Upper lobe of left lung (tissue), 6 donors: Measurements from ENCODE around the gene LPCAT3. TPM values are rescaled to one million over a fixed set of nuclear protein-coding genes. Genes with fewer than 3 reads are reported as not detected.

Source experiments
- ATAC-seq, 2 donors: fragments of 200-7000 bp; cut with Tn5 transposase; one replicate each; pipeline ENCODE4 v1.9.1; 2022; ENCODE audit warnings: mild to moderate bottlenecking in 2 of 2, moderate library complexity in 2 of 2; ENCODE audit not compliant: low FRiP score in 2 of 2
- DNase-seq, 2 donors: peaks; one replicate each; pipeline ENCODE4 v3.0.0-alpha.2; 2019 to 2020
- H3K27ac ChIP-seq, 4 donors: fragments of 200-600 bp; sonication (generic); one replicate each; pipeline ENCODE4 v1.5.1; 2016 to 2019
- H3K27me3 ChIP-seq, 4 donors: fragments of 200-600 bp; sonication (generic); one replicate each; pipeline ENCODE4 v1.5.1; 2017 to 2019
- H3K36me3 ChIP-seq, 4 donors: fragments of 200-600 bp; sonication (generic); one replicate each; pipeline ENCODE4 v1.5.1; 2016 to 2019
- H3K4me1 ChIP-seq, 4 donors: fragments of 200-600 bp; sonication (generic); one replicate each; pipeline ENCODE4 v1.5.1; 2018 to 2019
- H3K4me3 ChIP-seq, 4 donors: fragments of 200-600 bp; sonication (generic); one replicate each; pipeline ENCODE4 v1.5.1; 2017 to 2019; ENCODE audit warnings: mild to moderate bottlenecking in 2 of 4, moderate library complexity in 1 of 4
- H3K9me3 ChIP-seq, 4 donors: fragments of 200-600 bp; sonication (generic); one replicate each; pipeline ENCODE4 v1.5.1; 2018 to 2019
- EP300 ChIP-seq, 4 donors: sonication (generic); formaldehyde crosslinking; IDR thresholded peaks; one replicate each; pipeline ENCODE4 v1.5.1; 2017; ENCODE audit warnings: antibody characterized with exemption in 4 of 4, control low read depth in 2 of 4
- POLR2A ChIP-seq, 4 donors: fragments of 450-650 bp; IDR thresholded peaks; one replicate each; pipeline ENCODE4 v1.5.1; 2016 to 2017; ENCODE audit warnings: antibody characterized with exemption in 4 of 4, mild to moderate bottlenecking in 2 of 4
- POLR2AphosphoS5 ChIP-seq, 2 donors: sonication (generic); formaldehyde crosslinking; IDR thresholded peaks; one replicate each; pipeline ENCODE4 v1.5.1; 2017; ENCODE audit warnings: antibody characterized with exemption in 2 of 2
- WGBS, 2 donors: methylation state at CpG; one replicate each; pipeline ENCODE4 v1.1.5; 2017 to 2018; 5-methylcytosine and 5-hydroxymethylcytosine counted together
- total RNA-seq, 6 donors: library from RNA; depleted of rRNA in 4 of 6; stranded (reverse); fragments of >200 nt in 4 of 6; gene quantifications; one replicate each; pipeline versions ENCODE4 v1.1.0 to v1.2.1, GENCODE V29; 2016 to 2021
- TF ChIP-seq, protein P1 (sequence below), 6 experiments: fragments of 450-650 bp in 4 of 6; fragments of 200-600 bp in 2 of 6; sonication (generic) in 2 of 6; IDR thresholded peaks; one replicate each; pipeline ENCODE4 v1.5.1; 2016 to 2019; ENCODE audit warnings: antibody characterized with exemption in 6 of 6
- donor health status: DM: no; HTN: no; CAD: no; lungs with moderate emphysema.
- donor health status: DM: no; HTN: yes; CAD: no; lungs with severe emphysema.

LPCAT3 gene
- total RNA-seq, 6 donors from 2014 or later = 56.3 to 110 (median 84.1) TPM

DNA sequence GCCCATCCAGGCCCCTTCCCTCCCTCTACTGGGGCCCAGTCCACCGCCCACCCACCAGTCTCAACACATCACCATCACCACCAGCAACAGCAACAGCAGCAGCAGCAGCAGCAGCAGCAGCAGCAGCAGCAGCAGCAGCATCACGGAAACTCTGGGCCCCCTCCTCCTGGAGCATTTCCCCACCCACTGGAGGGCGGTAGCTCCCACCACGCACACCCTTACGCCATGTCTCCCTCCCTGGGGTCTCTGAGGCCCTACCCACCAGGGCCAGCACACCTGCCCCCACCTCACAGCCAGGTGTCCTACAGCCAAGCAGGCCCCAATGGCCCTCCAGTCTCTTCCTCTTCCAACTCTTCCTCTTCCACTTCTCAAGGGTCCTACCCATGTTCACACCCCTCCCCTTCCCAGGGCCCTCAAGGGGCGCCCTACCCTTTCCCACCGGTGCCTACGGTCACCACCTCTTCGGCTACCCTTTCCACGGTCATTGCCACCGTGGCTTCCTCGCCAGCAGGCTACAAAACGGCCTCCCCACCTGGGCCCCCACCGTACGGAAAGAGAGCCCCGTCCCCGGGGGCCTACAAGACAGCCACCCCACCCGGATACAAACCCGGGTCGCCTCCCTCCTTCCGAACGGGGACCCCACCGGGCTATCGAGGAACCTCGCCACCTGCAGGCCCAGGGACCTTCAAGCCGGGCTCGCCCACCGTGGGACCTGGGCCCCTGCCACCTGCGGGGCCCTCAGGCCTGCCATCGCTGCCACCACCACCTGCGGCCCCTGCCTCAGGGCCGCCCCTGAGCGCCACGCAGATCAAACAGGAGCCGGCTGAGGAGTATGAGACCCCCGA, 81.4 kb downstream of the LPCAT3 start:
- peak in 1 of 2 donors; percentile 0 for ATAC-seq
- TF ChIP-seq POLR2A (IDR thresholded peaks at IDR 0.05) (peak in 1 of 4 donors; percentile 5), POLR2AphosphoS5 (IDR thresholded peaks at IDR 0.05) (no peak)
- peaks cover 44 to 63% (median 56%) of the 10 kb centered on the region in 4 donors for H3K4me1 ChIP-seq
- peak overlapping the region; percentile 82 to 96 (median 93) for H3K27ac ChIP-seq
- peak overlapping the region; percentile 53 to 76 (median 67) for H3K4me3 ChIP-seq
- H3K36me3 ChIP-seq = peaks cover 9 to 68% (median 39%) of the 10 kb centered on the region in 4 donors
- H3K27me3 ChIP-seq = no peaks in the 10 kb centered on the region
- DNase-seq = peak in 1 of 2 donors; percentile 33
- 32 to 41% methylated on average over 13 to 35 of the region's 36 CpGs for WGBS, 2 donors
- H3K9me3 ChIP-seq = no peaks in the 10 kb centered on the region

DNA sequence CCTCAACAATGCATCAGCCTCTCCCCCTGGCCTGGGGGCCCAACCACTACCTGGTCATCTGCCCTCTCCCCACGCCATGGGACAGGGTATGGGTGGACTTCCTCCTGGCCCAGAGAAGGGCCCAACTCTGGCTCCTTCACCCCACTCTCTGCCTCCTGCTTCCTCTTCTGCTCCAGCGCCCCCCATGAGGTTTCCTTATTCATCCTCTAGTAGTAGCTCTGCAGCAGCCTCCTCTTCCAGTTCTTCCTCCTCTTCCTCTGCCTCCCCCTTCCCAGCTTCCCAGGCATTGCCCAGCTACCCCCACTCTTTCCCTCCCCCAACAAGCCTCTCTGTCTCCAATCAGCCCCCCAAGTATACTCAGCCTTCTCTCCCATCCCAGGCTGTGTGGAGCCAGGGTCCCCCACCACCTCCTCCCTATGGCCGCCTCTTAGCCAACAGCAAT, 82.1 kb downstream of the LPCAT3 start:
- Histone ChIP-seq H3K27ac (peak overlapping the region in 2 of 4 donors; percentile 94 to 96), H3K36me3 (peaks cover 9 to 61% (median 33%) of the 10 kb centered on the region in 4 donors), H3K4me3 (no peak overlapping the region), H3K4me1 (peaks cover 44 to 63% (median 58%) of the 10 kb centered on the region in 4 donors), H3K27me3 (no peaks in the 10 kb centered on the region), H3K9me3 (no peaks in the 10 kb centered on the region)
- ATAC-seq (no peak), DNase-seq (no peak)
- no peak for TF ChIP-seq POLR2AphosphoS5 (IDR thresholded peaks at IDR 0.05)
- TF ChIP-seq, protein P1, sequence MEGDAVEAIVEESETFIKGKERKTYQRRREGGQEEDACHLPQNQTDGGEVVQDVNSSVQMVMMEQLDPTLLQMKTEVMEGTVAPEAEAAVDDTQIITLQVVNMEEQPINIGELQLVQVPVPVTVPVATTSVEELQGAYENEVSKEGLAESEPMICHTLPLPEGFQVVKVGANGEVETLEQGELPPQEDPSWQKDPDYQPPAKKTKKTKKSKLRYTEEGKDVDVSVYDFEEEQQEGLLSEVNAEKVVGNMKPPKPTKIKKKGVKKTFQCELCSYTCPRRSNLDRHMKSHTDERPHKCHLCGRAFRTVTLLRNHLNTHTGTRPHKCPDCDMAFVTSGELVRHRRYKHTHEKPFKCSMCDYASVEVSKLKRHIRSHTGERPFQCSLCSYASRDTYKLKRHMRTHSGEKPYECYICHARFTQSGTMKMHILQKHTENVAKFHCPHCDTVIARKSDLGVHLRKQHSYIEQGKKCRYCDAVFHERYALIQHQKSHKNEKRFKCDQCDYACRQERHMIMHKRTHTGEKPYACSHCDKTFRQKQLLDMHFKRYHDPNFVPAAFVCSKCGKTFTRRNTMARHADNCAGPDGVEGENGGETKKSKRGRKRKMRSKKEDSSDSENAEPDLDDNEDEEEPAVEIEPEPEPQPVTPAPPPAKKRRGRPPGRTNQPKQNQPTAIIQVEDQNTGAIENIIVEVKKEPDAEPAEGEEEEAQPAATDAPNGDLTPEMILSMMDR (IDR thresholded peaks at IDR 0.05) = no peak
- TF ChIP-seq POLR2A (IDR thresholded peaks at IDR 0.05) = no peak
- no peak for TF ChIP-seq EP300 (IDR thresholded peaks at IDR 0.05)
- WGBS, 2 donors = 78 to 90% methylated on average over 3 of the region's 3 CpGs

DNA sequence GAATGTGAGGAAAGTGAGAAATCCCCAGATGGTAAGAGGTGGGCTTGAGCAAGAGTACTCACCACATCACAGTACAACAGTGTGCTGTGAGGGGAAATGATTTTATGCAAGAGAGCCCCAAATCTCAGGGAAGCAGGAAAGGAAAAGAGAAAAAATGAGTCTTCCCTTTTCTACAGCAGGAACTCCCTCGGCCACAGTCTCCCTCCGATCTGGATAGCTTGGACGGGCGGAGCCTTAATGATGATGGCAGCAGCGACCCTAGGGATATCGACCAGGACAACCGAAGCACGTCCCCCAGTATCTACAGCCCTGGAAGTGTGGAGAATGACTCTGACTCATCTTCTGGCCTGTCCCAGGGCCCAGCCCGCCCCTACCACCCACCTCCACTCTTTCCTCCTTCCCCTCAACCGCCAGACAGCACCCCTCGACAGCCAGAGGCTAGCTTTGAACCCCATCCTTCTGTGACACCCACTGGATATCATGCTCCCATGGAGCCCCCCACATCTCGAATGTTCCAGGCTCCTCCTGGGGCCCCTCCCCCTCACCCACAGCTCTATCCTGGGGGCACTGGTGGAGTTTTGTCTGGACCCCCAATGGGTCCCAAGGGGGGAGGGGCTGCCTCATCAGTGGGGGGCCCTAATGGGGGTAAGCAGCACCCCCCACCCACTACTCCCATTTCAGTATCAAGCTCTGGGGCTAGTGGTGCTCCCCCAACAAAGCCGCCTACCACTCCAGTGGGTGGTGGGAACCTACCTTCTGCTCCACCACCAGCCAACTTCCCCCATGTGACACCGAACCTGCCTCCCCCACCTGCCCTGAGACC, 82.7 kb downstream of the LPCAT3 start:
- no peak for ATAC-seq
- peaks cover 9 to 55% (median 29%) of the 10 kb centered on the region in 4 donors for H3K36me3 ChIP-seq
- no peak for DNase-seq
- 74 to 76% methylated on average over 14 of the region's 14 CpGs for WGBS, 2 donors
- H3K4me1 ChIP-seq = peaks cover 49 to 69% (median 60%) of the 10 kb centered on the region in 4 donors
- no peaks in the 10 kb centered on the region for H3K27me3 ChIP-seq
- no peaks in the 10 kb centered on the region for H3K9me3 ChIP-seq
- peak overlapping the region in 3 of 4 donors; percentile 5 to 94 (median 82) for H3K27ac ChIP-seq
- no peak for TF ChIP-seq EP300 (IDR thresholded peaks at IDR 0.05)
- no peak for TF ChIP-seq POLR2AphosphoS5 (IDR thresholded peaks at IDR 0.05)
- TF ChIP-seq, protein P1 (IDR thresholded peaks at IDR 0.05) = no peak
- TF ChIP-seq POLR2A (IDR thresholded peaks at IDR 0.05) = no peak
- H3K4me3 ChIP-seq = no peak overlapping the region

DNA sequence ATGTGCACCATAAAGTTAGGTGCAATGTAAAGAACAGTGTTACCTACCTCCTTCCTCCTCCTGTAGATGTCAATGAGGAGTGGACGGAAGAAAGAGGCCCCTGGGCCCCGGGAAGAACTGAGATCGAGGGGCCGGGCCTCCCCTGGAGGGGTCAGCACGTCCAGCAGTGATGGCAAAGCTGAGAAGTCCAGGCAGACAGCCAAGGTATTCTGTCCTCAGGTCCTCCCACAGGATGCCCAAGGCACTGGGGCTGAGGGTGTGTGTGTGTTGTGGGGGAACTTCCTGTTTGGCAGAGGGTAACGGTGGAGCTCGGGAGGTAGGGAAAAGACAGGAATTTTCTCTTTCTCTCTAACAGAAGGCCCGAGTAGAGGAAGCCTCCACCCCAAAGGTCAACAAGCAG, 84.2 kb downstream of the LPCAT3 start:
- Histone ChIP-seq H3K9me3 (no peaks in the 10 kb centered on the region), H3K4me1 (peaks cover 61 to 84% (median 74%) of the 10 kb centered on the region in 4 donors), H3K36me3 (peaks cover 9 to 43% (median 28%) of the 10 kb centered on the region in 4 donors), H3K27ac (peak overlapping the region; percentile 22 to 94 (median 73)), H3K4me3 (no peak overlapping the region), H3K27me3 (no peaks in the 10 kb centered on the region)
- TF ChIP-seq POLR2A (IDR thresholded peaks at IDR 0.05) (no peak), EP300 (IDR thresholded peaks at IDR 0.05) (no peak), POLR2AphosphoS5 (IDR thresholded peaks at IDR 0.05) (peak; percentile 19 to 38)
- TF ChIP-seq, protein P1 (IDR thresholded peaks at IDR 0.05) = no peak
- WGBS, 2 donors = 29 to 35% methylated on average over 8 of the region's 8 CpGs
- ATAC-seq = no peak
- DNase-seq = no peak

DNA sequence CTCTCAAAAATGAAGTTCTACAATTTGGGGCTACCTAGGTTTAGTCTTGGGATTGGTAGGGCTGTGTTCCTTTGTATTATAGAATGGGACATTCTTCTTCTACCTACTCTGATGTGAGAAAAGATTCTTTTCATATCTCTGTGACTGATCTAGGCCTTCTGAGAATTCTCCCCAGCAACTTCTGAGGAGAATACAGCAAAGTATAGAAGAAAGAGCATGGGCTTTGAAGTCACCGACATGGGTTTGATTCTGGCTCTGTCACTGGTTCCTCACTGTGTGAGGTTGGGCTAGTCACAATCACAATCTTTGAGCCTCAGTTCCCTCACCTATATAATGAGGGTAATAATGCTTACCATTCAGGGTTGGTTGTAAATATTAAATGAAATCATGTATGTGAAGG, 85.5 kb downstream of the LPCAT3 start:
- DNase-seq = no peak
- peaks cover 59 to 79% (median 66%) of the 10 kb centered on the region in 4 donors for H3K4me1 ChIP-seq
- peak overlapping the region in 2 of 4 donors; percentile 82 to 94 for H3K27ac ChIP-seq

More for the DNA sequence above, 85.5 kb downstream of the LPCAT3 start:
- no peak overlapping the region for H3K4me3 ChIP-seq
- 65 to 75% methylated on average over 1 of the region's 1 CpG for WGBS, 2 donors
- no peak for ATAC-seq
- TF ChIP-seq EP300 (IDR thresholded peaks at IDR 0.05) (no peak), POLR2AphosphoS5 (IDR thresholded peaks at IDR 0.05) (no peak), POLR2A (IDR thresholded peaks at IDR 0.05) (no peak)
- TF ChIP-seq, protein P1 (IDR thresholded peaks at IDR 0.05) = no peak
- no peaks in the 10 kb centered on the region for H3K27me3 ChIP-seq
- H3K36me3 ChIP-seq = peaks cover 9 to 39% (median 25%) of the 10 kb centered on the region in 4 donors
- H3K9me3 ChIP-seq = no peaks in the 10 kb centered on the region
